PC-9 (cell line): Measurements from ENCODE around the gene TMPRSS11A. TPM values are rescaled to one million over a fixed set of nuclear protein-coding genes. Genes with fewer than 3 reads are reported as not detected.

Experiments
- BruUV-seq: library from RNA; stranded (reverse); fragments of 400-500 nt; replicated peaks from 2 replicates; lab custom pipeline; 2021; lab: Mats Ljungman, UMichigan
- CTCF ChIA-PET: fragments of 300-600 bp; sonication (Branson Sonifier 250); formaldehyde crosslinking; loops from one replicate; lab custom pipeline; 2022; ENCODE audit warnings: antibody characterized with exemption; lab: Charles Lee
- POLR2A ChIA-PET: fragments of 300-600 bp; sonication (Branson Sonifier 250); formaldehyde crosslinking; loops from one replicate; lab custom pipeline; 2022; ENCODE audit warnings: antibody characterized with exemption; ENCODE audit not compliant: unreplicated experiment; lab: Charles Lee
- DNase-seq, 2 experiments: peaks; one replicate each; pipeline versions ENCODE4 v3.0.0 to v3.0.0-alpha.2; 2015 to 2022; ENCODE audit warnings: mixed read lengths in 1 of 2
- H2AFZ ChIP-seq: fragments of 200-600 bp; sonication (generic); 2 replicates; pipeline ENCODE4 v1.8.1; 2017; ENCODE audit warnings: antibody characterized with exemption
- H3F3A ChIP-seq: fragments of 200-600 bp; sonication (generic); 2 replicates; pipeline ENCODE4 v1.8.1; 2017; ENCODE audit warnings: antibody characterized with exemption, mild to moderate bottlenecking, low read depth; ENCODE audit not compliant: insufficient read depth
- H3K27ac ChIP-seq: fragments of 200-600 bp; sonication (generic); 2 replicates; pipeline ENCODE4 v1.6.1; 2016; ENCODE audit warnings: mixed run types
- H3K27me3 ChIP-seq: fragments of 200-600 bp; sonication (generic); 2 replicates; pipeline ENCODE4 v1.6.1; 2016; ENCODE audit warnings: low read depth, mixed run types; ENCODE audit not compliant: insufficient read depth
- H3K36me3 ChIP-seq: fragments of 200-600 bp; sonication (generic); 2 replicates; pipeline ENCODE4 v1.6.1; 2016; ENCODE audit warnings: low read depth, mixed run types
- H3K4me1 ChIP-seq: fragments of 200-600 bp; sonication (generic); replicated peaks from 2 replicates; pipeline ENCODE4 v1.6.1; 2016; ENCODE audit warnings: mixed run types; ENCODE audit not compliant: insufficient read depth
- H3K4me2 ChIP-seq: fragments of 200-600 bp; sonication (generic); 2 replicates; pipeline ENCODE4 v1.6.1; 2017; ENCODE audit warnings: mixed run types
- H3K4me3 ChIP-seq: fragments of 200-600 bp; sonication (generic); 2 replicates; pipeline ENCODE4 v1.6.1; 2016; ENCODE audit warnings: mixed run types
- H3K79me2 ChIP-seq: fragments of 200-600 bp; sonication (generic); 2 replicates; pipeline ENCODE4 v1.6.1; 2017; ENCODE audit warnings: low read depth, mixed run types
- H3K9me2 ChIP-seq: fragments of 200-600 bp; sonication (generic); 2 replicates; pipeline ENCODE4 v1.8.1; 2017; ENCODE audit warnings: mild to moderate bottlenecking; ENCODE audit not compliant: insufficient read depth
- H3K9me3 ChIP-seq: fragments of 200-600 bp; sonication (generic); 2 replicates; pipeline ENCODE4 v1.8.1; 2016; ENCODE audit warnings: low read depth; ENCODE audit not compliant: insufficient read depth
- H4K20me1 ChIP-seq: fragments of 200-600 bp; sonication (generic); 2 replicates; pipeline ENCODE4 v1.8.1; 2017; ENCODE audit not compliant: insufficient read depth
- CTCF ChIP-seq: fragments of 200-600 bp; sonication (generic); conservative IDR thresholded peaks from 2 replicates; pipeline ENCODE4 v1.6.1; 2017; ENCODE audit warnings: mixed run types, antibody characterized with exemption, mild to moderate bottlenecking, moderate library complexity
- EZH2 ChIP-seq: fragments of 200-600 bp; sonication (generic); IDR thresholded peaks from 2 replicates; pipeline ENCODE4 v1.8.0; 2017; ENCODE audit warnings: antibody characterized with exemption, low read depth
- intact Hi-C: fragments of 100-400 bp; cut with micrococcal nuclease; formaldehyde crosslinking; loops from one replicate; pipeline ENCODE4 v1.10.0; 2022; ENCODE audit not compliant: unreplicated experiment
- total RNA-seq: library from RNA; stranded (reverse); gene quantifications from 2 replicates; pipeline ENCODE4 v1.2.3, GENCODE V29; 2021

The TMPRSS11A gene
- total RNA-seq, 1 experiment from 2014 or later, result not detected

GRCh38 chr4:67894659-67895058, 68.6 kb downstream of the TMPRSS11A start:
- H3F3A ChIP-seq, result no peaks in the 10 kb centered on the region
- CTCF ChIA-PET, result no interaction called here
- no TSS peak for BruUV-seq
- H3K4me3 ChIP-seq, result no peak overlapping the region
- no peak overlapping the region for H3K27ac ChIP-seq
- no peaks in the 10 kb centered on the region for H3K9me2 ChIP-seq
- no peaks in the 10 kb centered on the region for H3K4me1 ChIP-seq
- H3K27me3 ChIP-seq, result no peaks in the 10 kb centered on the region
- H3K9me3 ChIP-seq, result no peaks in the 10 kb centered on the region
- POLR2A ChIA-PET, result no interaction called here
- no peak for DNase-seq
- intact Hi-C loops, result no loop called here
- no peaks in the 10 kb centered on the region for H4K20me1 ChIP-seq
- no peaks in the 10 kb centered on the region for H3K79me2 ChIP-seq
- no peak overlapping the region for H3K4me2 ChIP-seq
- no peak overlapping the region for H2AFZ ChIP-seq
- H3K36me3 ChIP-seq, result no peaks in the 10 kb centered on the region
- TF ChIP-seq EZH2 (no peak), CTCF (no peak)

- intact Hi-C loops, result no loop called here
These were observed 70.4 kb downstream of the TMPRSS11A start for GRCh38 chr4:67892905-67893304.

GRCh38 chr4:67892253-67892652, 71.0 kb downstream of the TMPRSS11A start:
- intact Hi-C loops, result no loop called here
- Histone ChIP-seq H3K4me3 (no peak overlapping the region), H3K27ac (no peak overlapping the region), H3K36me3 (no peaks in the 10 kb centered on the region), H3F3A (no peaks in the 10 kb centered on the region), H3K9me3 (no peaks in the 10 kb centered on the region), H2AFZ (no peak overlapping the region), H3K9me2 (no peaks in the 10 kb centered on the region), H3K27me3 (no peaks in the 10 kb centered on the region), H3K4me2 (no peak overlapping the region), H3K79me2 (no peaks in the 10 kb centered on the region), H3K4me1 (no peaks in the 10 kb centered on the region), H4K20me1 (no peaks in the 10 kb centered on the region)
- POLR2A ChIA-PET, result no interaction called here
- TF ChIP-seq CTCF, result no peak
- CTCF ChIA-PET, result no interaction called here
- DNase-seq, result no peak
- no TSS peak for BruUV-seq

More at GRCh38 chr4:67892905-67893304, 70.4 kb downstream of the TMPRSS11A start:
- H3K9me3 ChIP-seq, result no peaks in the 10 kb centered on the region
- H3K9me2 ChIP-seq, result no peaks in the 10 kb centered on the region
- TF ChIP-seq EZH2 (no peak), CTCF (no peak)
- H3K4me2 ChIP-seq, result no peak overlapping the region
- DNase-seq, result no peak
- H4K20me1 ChIP-seq, result no peaks in the 10 kb centered on the region
- no peaks in the 10 kb centered on the region for H3F3A ChIP-seq
- ChIA-PET CTCF (no interaction called here), POLR2A (no interaction called here)
- H3K79me2 ChIP-seq, result no peaks in the 10 kb centered on the region
- H3K4me3 ChIP-seq, result no peak overlapping the region
- no TSS peak for BruUV-seq
- no peaks in the 10 kb centered on the region for H3K36me3 ChIP-seq
- no peaks in the 10 kb centered on the region for H3K4me1 ChIP-seq
- no peaks in the 10 kb centered on the region for H3K27me3 ChIP-seq
- H3K27ac ChIP-seq, result no peak overlapping the region
- no peak overlapping the region for H2AFZ ChIP-seq
